DMS114 treated with DMSO at 0.1 percent for 48 hours (cell line): ENCODE results near the gene DRC3.
"Not testable (repeated sequence)": the region's sequence is repeated elsewhere in the genome, so short reads cannot be mapped to it uniquely, and the experiment has no call there.

ENCODE experiments used
- DNase-seq: peaks from one replicate; lab custom pipeline; 2025; ENCODE audit not compliant: unreplicated experiment; lab: John Stamatoyannopoulos, UW

The DRC3 gene

DNA sequence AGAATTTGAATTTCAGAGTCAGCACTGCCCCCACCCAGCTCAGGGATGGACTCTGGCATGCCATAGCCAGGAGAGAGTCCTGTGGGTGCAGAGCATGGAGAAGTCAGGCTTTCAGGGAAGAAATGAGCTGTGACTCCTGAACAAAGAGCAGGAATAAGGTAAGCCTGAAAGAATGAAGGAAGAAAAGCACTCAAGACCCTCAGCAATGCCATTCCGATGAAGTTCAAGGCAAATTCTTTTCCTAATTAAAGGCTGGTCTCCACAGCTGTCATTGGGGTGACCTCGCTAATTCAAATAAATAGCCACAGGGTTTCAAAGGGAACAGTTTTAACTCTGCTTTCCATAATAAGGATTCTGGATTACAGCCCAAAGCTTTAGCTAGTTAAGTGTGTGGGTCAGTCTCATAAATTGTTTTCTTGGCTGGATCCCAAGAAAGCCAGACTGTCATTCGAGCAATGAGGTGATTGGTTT lies 32.2 kb upstream of the DRC3 start:
- no peak for DNase-seq

DNA sequence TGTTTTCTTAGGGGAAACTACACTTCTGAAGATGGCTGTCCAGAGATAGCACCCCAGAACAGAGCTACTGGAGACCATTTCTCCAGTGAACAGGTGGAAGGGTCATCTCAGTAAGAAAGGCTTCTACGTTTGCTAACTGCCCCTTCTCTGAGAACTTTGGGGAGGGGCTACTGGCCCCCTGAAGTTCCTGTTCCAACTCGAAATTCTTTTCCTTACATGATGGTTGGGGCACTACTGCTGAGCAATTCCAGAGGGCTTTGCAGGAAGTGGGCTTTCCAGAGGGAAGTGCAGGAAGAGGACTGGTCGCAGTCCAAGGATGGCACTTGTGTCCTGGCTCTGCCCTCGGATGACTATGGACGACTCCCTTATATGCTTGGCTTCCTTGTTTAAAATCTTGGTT lies 31.6 kb upstream of the DRC3 start:
- DNase-seq, result no peak

DNA sequence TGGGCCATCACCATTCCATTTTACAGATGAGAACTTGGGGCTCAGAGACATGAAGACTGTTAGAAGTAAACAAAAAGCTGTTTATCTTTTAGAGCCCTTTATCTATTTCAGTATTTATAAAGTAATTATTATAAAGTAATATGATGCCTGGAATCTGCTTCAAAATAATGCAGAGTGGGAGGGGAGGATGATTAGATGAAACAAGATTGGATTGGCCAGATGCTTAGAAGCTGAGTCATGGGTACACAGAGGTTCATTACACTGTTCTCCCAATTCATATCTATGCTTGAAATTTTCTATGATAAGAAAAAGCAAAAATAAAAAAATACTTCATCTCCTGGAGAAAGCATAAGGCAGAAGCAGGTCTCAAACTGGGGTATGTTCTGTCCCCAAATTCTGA lies 29.8 kb upstream of the DRC3 start:
- DNase-seq, result no peak

DNA sequence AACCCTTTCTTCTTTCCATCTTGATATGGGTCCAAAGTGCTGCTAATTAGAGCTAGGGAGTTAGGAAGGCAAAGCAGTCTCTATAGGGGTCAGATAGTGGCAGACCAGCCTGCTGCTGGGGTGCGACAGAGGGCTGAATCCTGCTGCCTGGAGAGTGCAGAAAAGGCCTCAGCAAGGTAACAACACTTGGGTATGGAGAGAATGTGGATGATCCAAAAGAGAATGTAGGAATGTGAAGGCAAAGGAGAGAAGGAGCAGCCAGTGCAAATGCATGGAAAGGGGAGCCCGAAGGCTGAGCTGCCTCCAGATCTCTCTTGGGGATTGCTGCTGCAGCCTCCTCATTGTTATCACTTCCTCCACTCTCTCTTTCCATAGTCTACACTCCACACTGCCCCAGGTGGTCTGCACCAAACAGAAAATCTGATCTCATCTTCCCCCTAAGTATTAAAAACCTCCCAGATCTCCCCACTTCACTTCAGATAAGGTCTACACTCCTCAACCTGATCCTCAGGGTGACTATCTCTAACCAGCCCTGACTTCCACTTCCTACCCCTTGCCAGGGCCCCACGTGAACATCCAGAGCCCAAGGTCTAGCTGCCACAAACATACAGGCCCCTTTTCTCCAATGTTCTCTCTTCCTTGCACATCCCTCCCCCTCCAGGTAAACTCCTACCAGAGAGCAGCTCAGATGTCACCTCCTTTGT lies 29.2 kb upstream of the DRC3 start:
- no peak for DNase-seq

DNA sequence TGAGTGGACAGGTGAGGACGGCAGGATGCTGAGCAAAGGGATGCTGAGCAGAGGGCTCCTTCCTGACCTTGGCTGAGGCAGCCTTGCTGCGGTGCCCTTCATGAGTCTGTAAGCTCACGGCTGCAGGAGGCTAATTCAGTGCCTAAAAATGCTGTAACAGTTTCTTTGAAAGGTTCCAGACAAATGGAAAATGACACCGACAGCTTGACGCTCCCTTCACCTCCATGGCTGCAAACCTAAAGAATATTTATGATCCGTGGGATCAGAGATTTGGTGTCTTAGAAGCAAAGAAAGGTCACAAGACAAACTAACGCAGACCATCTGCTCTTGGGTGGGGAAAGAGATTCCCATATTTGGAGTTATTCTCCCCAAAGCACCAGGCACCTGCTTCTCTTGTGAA lies 28.4 kb upstream of the DRC3 start:
- DNase-seq, result no peak

DNA sequence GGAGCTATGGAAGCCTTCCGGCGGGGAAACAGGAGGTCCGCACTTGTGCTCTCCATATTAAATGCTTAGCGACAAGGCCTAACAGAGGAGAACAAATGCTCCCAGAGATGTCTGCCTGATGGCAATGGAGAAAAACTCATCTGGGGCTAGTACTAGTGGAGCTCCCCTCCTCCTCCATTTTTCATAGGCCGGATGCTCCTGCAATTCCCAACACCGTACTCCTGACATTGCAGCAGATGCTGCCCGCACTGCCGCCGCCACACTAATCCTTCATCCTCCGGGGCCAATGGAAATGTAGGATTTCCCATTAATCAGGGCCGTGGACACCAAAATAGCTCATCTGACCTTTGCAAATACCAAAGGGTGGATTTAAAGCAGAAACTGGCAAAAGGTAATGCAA lies 27.9 kb upstream of the DRC3 start:
- no peak for DNase-seq

DNA sequence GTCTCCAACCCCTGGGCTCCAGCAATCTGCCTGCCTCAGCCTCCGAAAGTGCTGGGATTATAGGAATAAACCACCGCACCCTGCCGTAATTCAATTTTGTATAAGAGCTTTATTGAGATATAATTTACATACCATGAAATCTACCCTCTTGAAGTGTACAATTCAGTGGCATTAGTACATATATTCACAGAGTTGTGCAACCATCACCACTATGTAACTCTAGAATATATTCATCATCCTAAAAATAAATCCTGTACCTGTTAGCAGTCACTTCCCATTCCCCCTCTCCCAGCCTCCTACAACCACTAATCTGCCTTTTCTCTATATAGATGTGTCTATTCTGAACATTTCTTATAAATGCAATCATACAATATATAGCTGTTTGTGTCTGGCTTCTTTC lies 26.6 kb upstream of the DRC3 start:
- no peak for DNase-seq

DNA sequence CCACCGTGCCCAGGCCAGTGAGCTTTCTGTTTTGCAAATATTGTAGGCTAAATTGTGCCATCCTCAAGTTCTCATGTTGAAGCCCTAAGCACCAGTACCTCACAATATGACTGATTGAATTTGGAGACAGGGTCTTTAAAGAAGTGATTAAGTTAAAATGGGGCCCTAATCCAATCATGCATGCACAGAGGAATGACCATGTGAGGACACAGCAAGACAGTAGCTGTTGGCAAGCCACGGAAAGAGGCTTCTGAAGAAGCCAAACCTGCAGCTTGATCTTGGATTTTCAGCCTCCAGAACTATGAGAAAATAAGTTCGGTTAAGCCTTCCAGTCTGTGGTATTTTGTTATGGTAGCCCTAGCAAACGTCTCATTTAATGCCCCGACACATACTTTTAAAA lies 25.4 kb upstream of the DRC3 start:
- DNase-seq, result no peak

DNA sequence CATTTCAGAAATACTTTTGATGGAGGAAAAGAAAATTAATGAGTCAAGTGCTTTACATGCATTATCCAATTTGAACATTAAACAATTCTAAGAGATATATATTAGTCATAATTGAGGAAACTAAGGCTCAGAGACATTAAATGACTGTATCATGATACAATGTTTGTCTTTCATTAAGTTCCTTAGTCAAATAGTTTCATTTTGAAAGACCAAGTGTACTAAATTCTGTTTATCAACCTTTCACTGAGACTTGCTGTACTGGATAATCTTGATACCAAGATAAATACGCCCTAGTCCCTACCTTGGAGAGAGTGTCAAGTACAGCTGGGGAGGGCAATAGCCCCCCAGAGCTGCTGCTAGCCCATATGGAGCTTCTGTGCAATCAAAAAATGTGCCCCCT lies 24.7 kb upstream of the DRC3 start:
- DNase-seq, result no peak

DNA sequence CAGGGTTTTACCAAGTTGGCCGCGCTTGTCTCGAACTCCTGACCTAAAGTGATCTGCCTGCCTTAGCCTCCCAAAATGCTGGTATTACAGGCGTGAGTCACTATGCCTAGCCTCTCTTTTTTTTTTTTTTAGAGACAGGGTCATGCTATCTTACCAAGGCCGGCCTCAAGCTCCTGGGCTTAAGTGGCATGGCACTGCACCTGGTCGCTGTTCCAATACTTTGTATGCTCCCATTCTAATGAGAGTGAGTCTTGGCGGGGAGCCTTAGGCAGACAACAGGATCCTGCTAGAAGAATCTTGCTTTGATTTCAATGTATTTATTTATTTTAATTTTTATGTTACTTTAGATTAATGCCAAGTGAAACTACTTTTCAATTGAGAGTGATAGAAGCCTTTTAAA lies 22.3 kb upstream of the DRC3 start:
- no peak for DNase-seq

DNA sequence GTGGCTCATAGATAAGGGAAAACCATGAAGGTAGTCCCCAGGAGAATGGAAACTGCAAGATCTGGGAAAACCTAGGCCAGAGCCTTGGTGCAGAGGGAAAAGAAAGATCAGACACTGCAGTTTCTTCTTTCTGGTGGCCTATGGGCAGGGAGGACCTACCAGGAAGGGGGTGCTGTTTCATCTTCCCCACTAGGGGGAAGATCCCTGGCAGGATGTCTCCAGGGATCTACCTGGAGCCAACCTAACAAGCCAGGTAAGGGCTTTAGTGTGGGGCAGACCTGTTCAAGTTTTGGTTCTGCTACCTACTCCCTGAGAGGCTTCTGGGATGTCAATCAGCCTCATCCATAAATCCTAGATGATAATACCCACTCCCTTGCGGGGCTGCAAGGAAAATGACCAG lies 21.9 kb upstream of the DRC3 start:
- no peak for DNase-seq

DNA sequence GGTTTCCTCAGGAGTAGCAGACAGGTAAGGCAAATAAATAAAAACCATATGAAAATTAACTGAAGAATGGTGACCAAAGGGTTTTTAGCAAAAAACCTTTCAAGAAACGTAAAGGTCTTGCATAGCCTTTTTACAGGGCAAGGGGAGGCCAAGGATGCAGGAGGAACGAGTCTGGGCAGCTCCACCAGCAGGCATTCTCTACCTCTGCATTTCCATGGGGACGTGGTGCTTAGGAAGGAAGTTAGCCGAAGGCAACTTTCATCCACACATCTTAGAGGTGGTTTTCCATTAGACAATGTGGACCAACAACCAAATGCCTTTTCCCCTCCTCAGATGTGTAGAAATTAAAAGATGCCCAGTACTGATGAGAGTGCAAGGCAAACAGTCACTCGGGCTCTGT lies 21.1 kb upstream of the DRC3 start:
- no peak for DNase-seq

DNA sequence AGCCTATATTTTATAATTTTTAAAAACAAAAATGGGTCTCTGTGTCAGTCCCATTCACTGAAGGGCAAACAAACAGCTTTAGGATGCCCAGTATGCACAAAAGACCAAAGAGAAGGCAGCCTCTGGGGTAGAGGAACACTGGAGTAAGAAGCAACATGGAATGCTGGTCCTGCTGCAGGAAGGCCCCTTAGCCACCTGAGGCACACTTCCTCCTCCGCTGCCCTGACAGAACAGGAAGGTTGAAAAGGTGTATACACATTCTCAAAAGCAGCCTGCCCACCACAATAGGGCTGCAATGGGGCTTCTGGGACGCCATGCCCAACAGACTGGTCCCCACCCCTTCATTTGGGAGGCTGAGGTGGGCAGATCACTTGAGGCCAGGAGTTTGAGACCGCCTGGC lies 20.0 kb upstream of the DRC3 start:
- no peak for DNase-seq

DNA sequence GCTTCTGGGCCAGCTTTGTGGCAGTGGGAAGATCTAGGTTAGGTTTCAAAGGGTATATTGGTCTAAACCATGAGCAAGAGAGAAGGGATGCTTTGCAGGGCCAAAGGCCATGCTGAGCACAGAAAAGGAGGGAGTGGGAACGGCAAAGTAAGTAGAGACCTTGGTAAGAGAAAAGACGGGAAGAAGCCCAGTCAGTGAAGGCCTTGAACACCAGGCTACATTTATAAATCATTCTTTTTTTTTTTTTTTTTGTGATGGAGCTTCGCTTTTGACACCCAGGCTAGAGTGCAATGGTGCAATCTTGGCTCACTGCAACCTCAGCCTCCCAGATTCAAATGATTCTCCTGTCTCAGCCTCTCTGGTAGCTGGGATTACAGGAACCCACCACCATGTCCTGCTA lies 18.6 kb upstream of the DRC3 start:
- no peak for DNase-seq

DNA sequence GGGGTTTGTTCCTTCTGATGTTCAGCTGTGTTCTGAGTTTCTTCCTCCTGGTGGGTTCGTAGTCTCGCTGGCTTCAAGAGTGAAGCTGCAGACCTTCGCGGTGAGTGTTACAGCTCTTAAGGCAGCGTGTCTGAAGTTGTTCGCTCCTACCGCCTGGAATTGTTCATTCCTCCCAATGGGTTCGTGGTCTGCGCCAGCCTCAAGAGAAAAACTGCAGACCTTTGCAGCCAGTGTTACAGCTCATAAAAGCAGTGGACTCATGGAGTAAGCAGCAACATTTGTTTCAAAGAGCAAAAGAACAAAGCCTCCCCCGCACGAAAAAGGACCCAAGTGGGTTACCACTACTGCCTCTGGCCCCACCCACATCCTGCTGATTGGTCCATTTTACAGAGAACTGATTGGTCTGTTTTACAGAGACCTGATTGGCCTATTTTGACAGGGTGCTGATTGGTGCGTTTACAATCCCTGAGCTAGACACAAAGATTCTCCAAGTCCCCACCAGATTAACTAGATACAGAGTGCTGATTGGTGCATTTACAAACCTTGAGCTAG lies 16.8 kb upstream of the DRC3 start:
- not testable (repeated sequence) for DNase-seq

DNA sequence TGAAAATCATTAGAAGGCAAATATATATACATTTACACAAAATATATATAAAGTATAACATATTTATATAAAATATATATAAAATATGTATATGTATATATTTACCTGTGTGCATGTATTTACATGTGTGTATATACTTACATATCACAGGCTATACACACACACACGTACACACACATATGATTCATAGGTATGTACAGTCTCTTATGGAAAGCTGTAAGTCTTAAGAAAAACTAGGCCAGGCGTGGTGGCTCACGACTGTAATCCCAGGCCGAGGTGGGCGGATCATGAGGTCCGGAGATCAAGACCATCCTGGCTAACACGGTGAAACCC lies 15.1 kb upstream of the DRC3 start:
- no peak for DNase-seq

DNA sequence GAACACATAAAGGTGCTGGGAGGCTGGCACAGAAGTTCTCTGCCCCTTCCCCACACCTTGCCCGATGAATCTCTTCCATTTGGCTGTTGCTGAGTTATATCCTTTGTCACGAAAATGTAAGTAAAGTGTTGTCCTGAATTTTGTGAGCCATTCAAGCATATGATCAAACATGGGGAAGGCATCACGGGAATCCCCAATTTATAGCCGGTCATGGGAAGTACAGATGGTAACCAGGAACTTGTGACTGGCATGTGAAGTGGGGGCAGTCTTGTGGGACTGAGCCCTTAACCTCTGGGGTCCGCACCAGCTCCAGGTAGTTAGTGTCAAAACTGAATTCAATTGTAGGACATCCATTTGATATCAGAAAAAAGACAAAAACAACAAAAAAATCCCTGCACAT lies 13.7 kb upstream of the DRC3 start:
- no peak for DNase-seq

DNA sequence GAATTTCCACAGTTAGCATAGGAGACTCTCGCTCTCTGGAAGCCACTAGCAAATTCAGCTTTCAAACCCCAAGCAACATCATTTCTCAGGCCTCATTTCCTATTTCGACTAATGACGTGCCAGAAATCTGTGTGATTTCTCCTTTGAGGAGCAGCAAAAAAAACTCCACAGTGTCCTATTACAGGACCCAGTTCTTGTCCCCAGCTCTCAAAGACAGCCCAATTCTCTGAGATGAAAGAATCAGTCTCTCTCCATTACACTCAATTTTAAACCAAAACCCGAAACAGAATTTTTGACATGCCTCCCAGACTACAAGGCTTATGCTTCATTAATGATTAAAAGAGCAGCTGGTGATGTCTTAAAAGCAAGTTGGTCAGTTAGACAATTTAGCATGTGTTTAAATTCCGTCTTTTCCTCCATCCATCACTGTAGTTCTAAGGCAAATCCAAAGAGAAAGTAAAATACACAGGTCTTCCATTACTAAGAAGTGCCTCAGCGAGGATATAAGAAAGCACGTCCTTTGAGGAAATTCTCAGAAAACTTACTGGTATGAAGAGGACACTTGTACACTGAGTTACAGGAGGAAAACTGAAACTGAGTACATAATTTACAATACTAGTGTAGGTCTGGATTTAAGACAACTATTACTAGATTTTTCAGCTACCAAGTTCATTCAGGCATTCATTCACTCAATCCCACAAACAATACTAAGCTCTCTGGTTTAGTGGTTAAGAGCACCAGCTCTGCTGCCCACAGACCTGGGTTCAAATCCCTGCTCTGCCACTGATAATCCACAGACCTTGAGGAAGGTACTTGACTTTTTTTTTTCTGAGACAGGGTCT lies 12.9 kb upstream of the DRC3 start:
- DNase-seq, result no peak

DNA sequence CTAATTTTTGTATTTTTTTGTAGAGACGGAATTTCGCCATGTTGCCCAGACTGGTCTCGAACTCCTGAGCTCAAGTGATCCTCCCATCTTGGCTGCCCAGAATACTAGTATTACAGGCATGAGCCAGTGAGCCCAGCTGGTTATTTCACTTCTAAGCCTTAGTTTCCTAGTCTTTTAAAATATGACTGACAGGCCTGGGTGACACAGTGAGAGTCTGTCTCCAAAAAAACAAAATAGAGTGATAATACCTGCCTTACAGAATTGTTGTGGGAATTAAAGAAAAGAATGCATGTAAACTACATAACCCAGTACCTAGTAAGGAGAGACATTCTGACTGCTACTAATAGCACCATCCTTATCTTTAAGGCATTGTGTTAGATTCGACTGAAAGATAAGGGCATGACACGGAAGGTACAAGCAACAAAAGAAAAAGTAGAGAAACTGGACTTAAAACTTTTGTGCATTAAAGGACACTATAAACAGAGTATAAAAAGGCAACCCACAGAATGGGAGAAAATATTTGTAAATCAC lies 12.1 kb upstream of the DRC3 start:
- no peak for DNase-seq

DNA sequence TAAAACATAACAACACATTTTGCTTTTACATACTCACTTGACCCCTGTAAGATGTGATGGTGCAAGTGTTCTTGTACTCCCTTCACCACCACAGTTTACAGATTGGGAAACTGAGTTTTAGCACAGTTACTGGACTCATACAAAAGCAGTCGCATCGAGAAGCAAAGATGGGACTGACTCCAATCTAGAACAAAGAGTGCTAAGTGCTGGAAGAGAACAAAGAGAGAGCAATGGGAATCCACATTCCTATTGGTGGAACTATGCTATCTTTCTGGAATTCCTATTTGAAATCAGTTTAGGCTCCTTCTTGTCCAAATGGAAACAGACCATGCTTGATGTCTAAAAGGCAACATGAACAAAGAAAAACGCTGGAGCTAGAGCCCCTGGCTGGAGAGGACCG lies 9.6 kb upstream of the DRC3 start:
- no peak for DNase-seq

DNA sequence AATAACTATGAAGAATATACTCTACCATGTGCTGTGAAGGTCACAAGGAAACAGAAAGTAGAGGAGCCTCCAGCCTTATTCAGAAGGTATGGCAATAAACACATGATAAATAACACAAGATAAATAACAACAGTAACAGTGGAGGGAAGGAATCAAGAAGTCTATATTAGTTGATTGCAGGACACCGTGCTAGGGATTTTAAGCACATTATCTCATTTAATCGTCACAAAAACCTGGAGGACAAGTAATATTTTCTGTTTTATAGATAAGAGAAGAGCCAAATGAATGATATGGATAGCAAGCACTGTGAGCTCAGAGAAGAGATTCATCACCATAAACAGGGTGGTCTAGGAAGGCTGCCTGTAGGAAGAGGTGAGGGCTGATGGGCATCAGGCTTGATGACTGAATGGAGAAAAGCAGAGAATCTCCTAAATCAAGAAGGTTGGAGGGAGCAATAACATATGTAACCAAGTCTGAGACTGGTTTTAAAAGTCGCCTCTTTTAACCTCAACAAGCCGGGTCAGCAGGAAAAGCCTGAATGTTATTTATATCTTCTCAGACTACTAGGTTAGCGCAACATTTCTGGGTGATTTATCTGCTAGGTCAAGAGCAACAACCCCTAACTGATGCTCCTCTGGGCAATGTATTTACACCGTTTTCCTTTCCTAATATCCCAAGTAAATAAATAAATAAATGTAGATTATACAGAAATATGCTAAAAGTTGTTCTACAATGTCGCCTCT lies 8.8 kb upstream of the DRC3 start:
- no peak for DNase-seq

DNA sequence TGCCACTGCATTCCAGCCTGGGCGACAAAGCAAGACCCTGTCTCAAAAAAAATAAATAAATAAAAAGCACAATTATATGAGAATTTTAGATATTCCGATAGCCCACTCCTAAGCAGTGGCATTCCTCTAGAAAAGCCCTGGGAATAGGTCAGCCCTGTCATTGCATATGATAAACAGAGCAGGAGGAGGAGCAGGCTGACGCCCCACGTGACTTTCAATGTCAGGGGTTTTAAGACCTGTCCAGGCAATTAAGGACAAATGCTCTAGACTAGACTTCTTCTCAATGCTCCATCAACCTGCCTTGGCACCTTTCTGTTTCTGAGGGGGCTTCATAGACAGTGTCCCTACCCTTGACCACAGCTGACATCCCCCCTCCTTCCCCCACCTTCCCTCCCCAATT lies 8.0 kb upstream of the DRC3 start:
- no peak for DNase-seq
